Posterior vena cava (tissue), 2 donors: ENCODE data around the gene TMEM158. TPM values are rescaled to one million over a fixed set of nuclear protein-coding genes. Genes with fewer than 3 reads are reported as not detected.

ENCODE experiments used
- DNase-seq: peaks from one replicate; pipeline ENCODE4 v3.0.0-alpha.2; 2020; ENCODE audit warnings: low spot score
- intact Hi-C, 2 donors: fragments of 100-400 bp; cut with DNase I; formaldehyde crosslinking; loops; one replicate each; pipeline versions ENCODE4 v1.14.1 to v1.14.2; 2022 to 2023
- total RNA-seq, 2 donors: library from RNA; stranded (reverse); fragmentation: NEBNext Ultra II Directional; extraction: Animal tissue kit (Norgen Biotek cat#: 25700); gene quantifications; one replicate each; pipeline ENCODE4 v1.2.1, GENCODE V29; 2021
- donor health status: DM: yes; HTN: yes; CAD: no.
- donor health status: DM: yes; HTN: yes; CAD: no.

Gene TMEM158
- total RNA-seq, 2 donors from 2014 or later, result 16.6 to 22.7 TPM

DNA sequence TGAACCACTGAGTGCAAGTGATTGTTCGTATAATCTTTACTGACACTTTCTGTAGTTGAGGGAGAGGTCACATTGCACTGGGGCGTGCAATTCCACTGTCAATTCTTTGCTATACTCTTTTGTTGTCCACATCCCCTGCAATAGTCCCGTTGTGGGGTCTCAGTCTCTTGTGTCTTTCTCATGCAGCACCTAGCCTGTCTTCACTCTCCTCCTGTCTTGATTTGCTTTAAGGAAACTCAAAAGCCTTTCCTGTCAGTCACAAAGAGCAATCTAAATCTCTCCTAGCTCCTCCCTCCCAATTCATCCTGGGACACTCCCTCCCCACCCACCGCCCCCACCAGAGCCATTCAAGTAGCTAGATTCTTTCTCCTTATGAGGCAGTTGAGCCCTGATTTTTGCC is 13.2 kb upstream of the TMEM158 start:
- intact Hi-C loops, result no loop called here
- no peak for DNase-seq

DNA sequence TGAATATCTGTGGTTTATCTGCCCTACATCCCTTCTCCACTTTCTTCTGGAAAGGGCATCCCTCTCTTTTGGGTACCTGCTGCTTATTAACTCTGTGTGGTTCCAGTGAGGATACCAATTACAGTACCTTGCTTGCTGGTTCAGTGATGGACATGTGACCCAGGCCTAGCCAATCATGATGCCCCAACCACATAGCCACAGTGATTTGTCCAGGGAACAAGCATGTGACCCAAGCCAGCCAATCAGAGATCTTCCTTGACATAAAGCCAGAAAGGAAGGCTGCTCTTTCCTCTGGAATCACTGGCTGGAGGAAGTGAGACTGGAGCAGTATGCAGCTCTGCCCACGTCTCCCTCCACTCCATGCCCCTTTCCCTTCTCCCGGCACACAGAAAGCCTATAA is 10.9 kb upstream of the TMEM158 start:
- no peak for DNase-seq
- intact Hi-C loops, result no loop called here

DNA sequence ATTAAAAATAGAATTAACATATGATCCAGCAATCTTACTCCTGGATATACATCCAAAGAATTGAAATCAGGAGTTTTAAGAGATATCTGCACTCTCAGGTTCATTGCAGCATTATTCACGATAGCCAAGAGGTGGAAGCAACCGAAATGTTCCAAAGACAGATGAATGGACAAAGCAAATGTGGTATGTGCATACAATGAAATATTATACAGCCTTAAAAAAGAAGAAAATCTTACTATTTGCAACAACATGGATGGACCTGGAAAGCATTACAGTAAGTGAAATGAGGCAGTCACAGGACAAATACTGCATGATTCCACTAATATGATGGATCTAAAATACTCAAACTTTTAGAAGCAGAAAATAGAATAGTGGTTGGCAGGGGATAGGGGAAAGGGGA is 9.3 kb upstream of the TMEM158 start:
- no peak for DNase-seq
- intact Hi-C loops, result no loop called here

DNA sequence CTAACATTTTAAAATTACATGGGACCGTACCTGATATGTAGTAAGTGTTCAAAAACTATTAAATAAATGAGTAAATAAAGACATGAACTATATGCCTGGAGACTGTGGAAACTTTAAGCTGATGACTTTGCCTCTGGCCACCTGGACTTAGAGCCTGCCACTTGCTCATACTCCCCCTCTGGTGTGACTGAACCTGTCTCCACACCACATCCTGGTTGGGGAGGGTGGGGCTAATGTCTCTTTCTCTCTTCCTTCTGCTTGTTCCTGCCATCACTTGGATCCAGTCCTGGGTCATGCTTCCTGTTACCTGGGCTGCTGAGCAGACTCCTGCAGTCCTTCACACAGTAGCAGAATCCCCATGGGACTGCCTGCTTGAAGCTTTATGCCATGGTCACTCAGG is 8.2 kb upstream of the TMEM158 start:
- intact Hi-C loops, result no loop called here
- DNase-seq, result no peak

DNA sequence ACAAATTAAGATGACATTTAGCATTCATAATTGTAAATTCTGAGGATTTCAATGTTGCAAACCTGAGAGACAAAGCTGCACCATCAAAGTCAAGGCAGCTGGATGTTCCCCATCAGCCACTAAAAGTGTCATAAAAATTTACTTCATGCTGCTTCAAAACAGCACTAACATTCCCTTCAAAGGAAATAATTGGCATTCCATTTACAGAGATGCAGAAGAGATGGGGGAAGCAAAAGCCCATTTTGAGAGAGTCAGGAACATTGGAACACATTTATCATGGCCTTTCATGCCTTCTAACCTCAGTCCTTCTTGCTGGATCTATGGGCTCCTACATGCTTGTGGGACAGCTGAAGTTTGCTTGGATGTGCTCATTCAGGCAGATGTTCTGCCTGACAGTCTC is 6.4 kb upstream of the TMEM158 start:
- DNase-seq, result no peak
- intact Hi-C loops, result no loop called here

DNA sequence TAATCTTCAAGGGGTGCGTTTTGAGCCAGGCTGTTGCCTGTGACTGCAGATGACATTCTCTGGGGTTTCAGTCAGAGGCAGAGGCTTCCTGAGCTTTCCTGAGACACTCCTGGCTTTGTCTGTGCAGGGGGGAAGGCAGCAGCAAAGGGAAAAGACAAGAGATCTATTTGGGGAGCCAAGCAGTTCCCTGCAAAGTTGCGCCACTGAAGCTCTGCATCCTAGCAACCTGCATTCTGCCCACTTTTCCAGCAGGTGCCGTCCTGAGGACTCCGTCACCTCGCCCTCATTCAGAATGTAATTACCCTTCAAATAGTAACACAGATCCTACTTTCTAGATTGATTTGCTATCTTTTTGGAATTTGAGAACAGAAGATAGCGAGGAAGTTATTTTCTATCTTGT is 1.9 kb upstream of the TMEM158 start:
- intact Hi-C loops, result loop anchor here in 1 of 2 donors (5.0 kb wide), 1 partner anchor 274 kb away; no protein-coding TSS in a partner anchor

DNA sequence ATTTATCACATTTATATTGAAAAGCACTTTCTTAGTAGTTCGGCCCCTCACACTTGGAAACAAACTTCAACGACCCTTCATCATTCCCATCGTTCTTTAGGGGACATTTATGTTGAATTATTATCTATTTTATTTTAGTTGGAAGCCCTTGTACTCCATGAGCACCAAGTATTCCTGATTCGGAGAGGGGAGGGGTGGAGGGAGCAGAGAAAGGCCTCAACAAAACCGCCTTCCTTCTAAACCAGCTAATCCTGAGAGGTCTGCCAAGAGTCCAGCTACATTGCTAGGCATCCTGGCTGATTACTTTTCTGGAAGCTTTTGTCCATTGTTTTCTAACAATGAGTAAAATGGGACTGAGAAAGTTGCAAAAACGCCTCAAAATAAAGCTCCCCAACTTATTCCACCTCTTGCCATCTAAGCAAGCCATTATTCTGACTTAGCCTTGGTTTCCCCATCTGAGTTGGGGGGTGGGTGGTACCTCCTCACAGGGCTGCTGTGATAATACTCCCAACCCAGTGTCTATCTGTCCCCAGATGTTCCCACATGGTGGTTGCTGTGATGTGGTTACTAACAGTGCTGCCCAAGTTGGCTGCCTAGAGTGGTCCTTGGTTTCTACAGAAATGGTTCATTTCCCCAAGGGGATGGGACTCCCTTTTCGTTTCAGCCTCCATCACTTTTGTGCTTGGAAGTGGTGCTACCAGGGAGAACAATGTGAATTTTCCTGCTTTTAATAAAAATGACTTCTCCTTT is 1.2 kb upstream of the TMEM158 start:
- intact Hi-C loops, result loop anchor here in 1 of 2 donors (5.0 kb wide), 1 partner anchor 275 kb away; no protein-coding TSS in a partner anchor
- no peak for DNase-seq

More for the DNA sequence above, 1.9 kb upstream of the TMEM158 start:
- DNase-seq, result no peak

DNA sequence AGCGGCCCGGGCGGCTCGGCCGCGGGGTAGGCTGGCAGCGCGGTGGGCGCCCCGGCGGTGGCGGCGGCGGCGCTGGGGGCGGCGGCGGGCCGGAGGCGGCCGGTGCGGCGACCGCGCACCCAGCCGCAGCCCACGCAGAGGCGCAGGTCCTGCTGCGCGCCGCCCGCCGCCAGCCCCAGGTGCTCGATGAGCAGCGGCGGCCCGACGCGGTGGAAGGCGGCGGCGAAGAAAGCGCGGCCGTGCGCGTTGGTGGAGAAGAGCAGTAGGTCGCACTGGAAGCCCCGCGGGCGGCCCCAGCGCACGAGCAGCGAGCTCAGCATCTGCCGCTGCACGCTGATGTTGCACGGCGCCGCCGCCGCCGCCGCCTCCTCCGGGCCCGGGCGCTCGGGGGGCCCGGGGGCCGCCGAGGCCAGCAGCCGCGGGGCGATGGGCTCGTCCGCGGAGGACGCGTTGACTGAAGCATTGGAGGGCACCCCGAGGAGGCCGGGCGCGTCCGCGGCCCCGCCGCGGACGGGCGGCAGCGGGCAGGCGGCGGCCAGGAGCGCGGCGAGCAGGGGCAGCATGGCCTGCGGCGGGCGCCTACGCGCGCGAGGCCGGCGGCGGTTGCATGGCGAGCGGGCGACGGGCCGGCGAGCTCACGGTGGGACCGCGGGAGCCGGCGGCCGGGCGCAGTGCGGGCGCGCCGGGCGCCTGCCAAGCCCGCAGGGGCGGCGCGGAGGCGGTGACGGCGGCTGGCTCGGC is 452 bp downstream of the TMEM158 start:
- intact Hi-C loops, result loop anchor here in 1 of 2 donors (5.0 kb wide), 1 partner anchor 277 kb away; no protein-coding TSS in a partner anchor
- no peak for DNase-seq

DNA sequence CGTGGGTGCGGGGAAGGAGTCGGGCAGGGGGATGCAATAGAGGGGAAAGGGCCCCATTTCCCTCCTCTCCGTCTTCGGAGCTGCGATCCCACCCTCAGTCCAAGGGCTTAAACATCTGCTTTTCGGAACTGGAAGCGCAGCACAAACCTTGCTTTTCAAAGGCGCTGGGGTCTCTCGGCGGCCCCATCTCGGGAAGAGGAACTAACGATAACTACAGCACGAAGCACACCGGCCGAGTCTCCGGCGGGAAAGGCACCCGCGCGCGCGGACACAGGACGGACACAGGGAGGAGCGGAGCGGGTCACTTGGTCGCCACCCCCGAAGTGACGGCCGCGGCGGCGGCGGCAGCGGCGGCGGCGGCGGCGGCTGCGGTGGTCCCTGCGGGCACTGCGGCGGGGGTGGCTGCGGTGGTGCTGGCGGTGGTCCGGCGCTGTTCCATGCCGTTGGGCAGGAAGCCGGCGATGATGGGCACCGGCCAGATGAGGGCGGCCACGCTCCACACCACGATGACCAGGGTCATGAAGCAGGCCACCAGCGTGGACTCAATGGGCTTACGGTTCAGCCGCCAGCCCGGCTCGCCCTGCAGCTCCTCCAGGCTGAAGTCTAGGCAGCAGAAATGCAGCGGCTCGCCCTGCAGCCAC is 1.1 kb downstream of the TMEM158 start:
- intact Hi-C loops, result loop anchor here in 1 of 2 donors (5.0 kb wide), 1 partner anchor 277 kb away; no protein-coding TSS in a partner anchor
- DNase-seq, result peak; percentile 90

DNA sequence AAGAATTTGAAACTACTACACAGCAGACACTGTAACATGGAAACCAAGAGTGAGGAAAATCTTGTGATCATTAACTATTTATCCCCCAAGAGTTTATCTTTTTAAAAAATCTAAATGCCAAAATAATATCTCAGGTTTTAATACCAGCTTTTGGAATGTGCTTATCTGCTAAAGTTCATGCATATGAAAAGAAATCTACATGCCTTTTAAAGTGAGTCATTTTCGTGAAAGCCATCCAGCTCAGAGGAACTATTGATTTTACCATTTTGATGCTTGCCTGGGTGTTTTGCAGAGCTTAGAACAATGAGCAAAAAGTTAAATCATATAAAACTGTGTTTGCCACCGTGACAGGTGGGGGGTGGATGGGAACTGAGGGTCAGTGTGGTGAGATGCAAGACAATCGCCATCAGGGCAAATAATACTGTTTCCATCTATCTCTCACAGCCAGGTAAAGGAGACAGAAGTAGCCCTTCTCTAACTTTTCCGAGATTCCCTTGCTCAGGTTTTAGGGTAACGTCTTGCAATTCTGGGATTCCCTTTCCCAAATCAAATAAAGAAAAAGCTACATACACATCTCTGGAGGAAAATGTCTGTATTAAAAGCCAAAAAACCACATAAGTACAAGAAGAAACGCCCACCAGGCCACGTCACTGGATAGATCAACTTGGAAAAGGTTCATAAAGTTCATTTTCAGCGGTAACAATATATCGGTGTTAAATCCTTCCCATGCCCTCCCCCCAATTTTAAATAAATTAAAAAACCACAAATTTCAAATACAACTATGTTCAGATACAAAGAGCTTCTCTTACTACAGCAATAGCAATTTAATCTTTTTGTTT is 2.0 kb downstream of the TMEM158 start:
- DNase-seq, result no peak
- intact Hi-C loops, result no loop called here

DNA sequence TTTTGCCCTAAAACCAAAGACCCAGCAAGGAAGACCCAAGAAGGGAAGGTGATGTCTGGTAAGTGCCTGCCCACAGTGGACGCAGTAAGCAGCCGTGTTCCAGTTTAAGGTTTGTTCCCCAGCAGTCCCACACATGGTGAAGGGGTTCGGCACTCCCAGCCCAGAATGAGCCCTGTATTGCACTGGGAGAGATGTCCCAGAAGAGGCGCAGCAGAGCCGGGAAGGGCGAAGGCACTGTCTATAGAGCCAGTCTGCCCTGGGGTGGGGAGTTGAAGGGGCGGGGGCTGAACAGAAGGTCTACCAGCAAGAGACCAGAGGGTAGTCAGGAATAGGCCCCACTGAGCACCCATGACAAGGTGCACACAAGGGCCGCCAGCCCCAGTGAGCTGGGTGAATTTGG is 6.4 kb downstream of the TMEM158 start:
- intact Hi-C loops, result loop anchor here in 1 of 2 donors (5.0 to 10.0 kb wide), 2 partner anchors 175 to 1153 kb away; partner anchors contain the start of gene CCR5
- DNase-seq, result no peak

DNA sequence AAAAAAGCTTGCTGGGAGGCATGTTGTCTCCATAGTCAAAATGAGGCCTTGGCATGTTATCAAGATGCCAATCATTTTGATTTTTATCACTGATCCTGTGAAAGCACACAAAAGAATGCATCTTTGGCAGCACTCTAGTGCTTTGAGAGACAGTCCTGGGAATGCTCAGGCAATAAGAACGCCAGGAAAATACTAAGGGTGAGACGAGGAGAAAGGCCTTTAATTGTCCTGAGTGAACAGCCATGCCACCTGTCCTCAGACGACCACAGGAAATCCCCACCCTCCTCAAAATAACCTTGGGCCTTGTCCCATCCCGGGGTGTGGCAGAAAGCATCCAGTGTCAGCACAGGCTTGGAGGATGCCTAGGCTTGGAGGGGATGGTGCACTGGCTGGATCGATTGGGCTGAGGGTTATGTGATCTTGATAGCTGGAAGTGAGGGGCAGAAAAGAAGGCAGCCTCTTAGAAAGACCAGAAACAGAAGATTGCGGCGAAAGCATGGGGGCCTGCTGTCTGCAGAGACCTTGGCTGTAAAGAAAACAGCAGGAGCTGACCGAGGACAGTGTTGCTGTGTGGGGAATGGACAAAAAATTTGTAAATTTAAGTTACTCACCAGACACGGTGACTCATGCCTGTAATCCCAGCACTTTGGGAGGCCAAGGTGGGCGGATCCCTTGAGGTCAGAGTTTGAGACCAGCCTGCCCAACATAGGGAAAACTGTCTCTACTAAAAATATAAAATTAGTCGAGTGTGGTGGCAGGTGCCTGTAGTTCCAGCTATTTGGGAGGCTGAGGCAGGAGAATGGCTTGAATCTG is 7.3 kb downstream of the TMEM158 start:
- DNase-seq, result no peak
- intact Hi-C loops, result loop anchor here in 1 of 2 donors (5.0 to 10.0 kb wide), 2 partner anchors 174 to 1154 kb away; partner anchors contain the start of gene CCR5

DNA sequence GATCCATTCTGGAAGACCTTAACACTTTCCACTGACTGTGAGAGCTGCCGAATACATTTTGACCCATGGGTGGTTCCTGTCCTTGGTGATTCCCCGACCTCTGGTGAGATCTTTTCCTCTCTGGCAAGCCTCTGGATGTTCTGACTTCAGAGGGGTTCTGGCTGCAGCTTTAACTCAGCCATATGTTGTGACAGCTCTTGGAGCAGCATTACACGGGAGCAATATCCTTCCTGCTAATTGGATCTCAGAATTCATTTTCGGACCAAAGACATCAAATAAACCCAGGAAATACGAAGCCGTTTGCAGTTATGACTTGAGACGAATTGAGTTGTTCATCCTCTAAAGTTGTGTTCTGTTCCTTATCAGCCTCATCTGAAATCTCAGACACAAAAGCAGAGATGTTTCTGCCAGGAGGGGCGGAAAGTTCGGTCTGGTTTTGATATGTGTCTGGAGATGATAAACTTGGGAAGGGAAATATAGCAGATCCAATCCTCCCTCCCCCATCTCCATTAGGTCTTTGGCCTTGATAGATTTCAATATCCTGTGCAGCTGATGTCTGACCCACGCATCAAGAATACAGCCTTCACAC is 10.0 kb downstream of the TMEM158 start:
- intact Hi-C loops, result loop anchor here in 1 of 2 donors (5.0 to 10.0 kb wide), 2 partner anchors 171 to 1156 kb away; partner anchors contain the start of gene CCR5
- no peak for DNase-seq

DNA sequence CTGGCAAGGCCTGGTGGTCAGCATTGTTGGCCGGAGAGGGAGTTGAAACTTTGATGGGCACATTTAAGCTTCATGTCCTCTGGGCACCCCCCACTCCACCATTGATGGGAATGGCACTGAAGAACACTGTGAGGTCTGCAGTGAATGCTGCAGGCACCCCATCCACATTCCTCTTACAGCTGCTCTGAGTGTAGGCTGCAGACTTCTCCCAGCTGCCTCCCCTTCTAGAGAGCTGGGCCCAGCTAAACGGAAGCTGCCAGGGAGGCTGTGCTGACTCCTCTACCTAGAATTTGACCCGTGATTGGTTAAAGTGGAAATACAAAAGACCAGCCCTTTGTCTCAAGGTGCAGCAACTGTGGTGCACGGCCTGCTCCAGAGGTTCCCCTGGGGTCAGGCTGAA is 10.6 kb downstream of the TMEM158 start:
- intact Hi-C loops, result loop anchor here in 1 of 2 donors (5.0 to 10.0 kb wide), 2 partner anchors 171 to 1157 kb away; partner anchors contain the start of gene CCR5

DNA sequence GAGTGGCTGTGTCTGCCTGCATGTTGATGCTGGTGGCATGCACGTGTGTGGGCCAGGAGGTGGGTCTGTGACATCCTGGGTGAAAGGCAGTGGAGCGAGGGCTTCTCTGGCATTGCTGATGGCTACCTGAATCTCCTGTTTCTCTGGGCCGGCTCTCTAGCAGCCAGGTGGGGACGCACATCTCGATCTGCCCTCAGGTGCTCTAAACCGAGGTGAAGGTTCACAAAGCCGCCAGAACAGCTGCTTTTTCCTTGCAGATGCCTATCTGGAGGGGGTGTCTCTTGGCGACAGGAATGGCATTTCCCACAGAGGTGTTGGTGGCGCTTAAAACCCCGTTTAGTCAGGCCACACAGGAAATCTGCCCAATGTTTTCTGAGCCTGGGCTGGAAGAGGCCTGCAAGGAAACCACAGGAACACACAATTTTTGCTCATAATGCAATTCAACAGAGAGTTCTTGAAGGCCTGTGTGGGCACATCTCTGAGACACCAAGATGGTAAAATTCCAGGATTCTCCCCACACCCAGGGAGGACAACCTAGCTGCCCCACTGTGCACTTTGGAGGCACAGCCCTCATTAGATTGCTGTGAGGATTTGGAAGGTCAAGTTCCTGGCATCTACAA is 11.9 kb downstream of the TMEM158 start:
- DNase-seq, result no peak
- intact Hi-C loops, result loop anchor here (5.0 to 10.0 kb wide), 2 partner anchors 169 to 177 kb away; no protein-coding TSS in a partner anchor

More for the DNA sequence above, 10.6 kb downstream of the TMEM158 start:
- DNase-seq, result no peak

DNA sequence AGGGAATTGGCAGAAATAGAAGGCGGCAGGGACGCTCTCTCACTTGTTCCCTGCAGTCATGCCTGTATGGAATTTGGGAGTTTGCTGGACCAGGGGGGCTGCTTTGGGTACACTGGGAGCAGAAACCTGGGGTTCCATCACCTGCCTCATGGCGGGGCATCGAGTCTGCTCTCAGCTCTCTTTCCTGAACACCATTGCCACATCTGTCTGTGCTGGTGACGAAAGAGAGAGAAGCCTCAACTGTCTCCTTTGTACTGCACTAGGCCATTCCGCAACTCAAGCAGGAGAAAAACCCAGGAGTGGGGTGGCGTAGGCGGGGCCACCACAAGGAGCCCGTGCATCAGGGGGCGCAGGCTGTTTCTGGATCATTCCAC is 14.0 kb downstream of the TMEM158 start:
- DNase-seq, result no peak
- intact Hi-C loops, result loop anchor here (5.0 to 10.0 kb wide), 2 partner anchors 167 to 175 kb away; no protein-coding TSS in a partner anchor
